H7 (cell line): ENCODE data around the gene PCNT. TPM values are rescaled to one million over a fixed set of nuclear protein-coding genes. Genes with fewer than 3 reads are reported as not detected.
A peak's percentile ranks its signal among the peaks of the same experiment; 100 is the strongest.

Experiments used
- DNase-seq: peaks from one replicate; pipeline ENCODE4 v3.0.0; 2012
- H3K27me3 ChIP-seq: 2 replicates; pipeline ENCODE4 v1.6.0; 2011; ENCODE audit warnings: mild to moderate bottlenecking, low read length; ENCODE audit not compliant: control insufficient read depth, insufficient read depth
- H3K36me3 ChIP-seq: replicated peaks from 2 replicates; pipeline ENCODE4 v1.5.1; 2011; ENCODE audit warnings: low read length; ENCODE audit not compliant: control insufficient read depth, insufficient read depth
- H3K4me3 ChIP-seq: 2 replicates; pipeline ENCODE4 v1.5.1; 2011; ENCODE audit warnings: low read depth, mild to moderate bottlenecking, control low read depth, low read length, moderate library complexity; ENCODE audit not compliant: insufficient read depth
- total RNA-seq: library from RNA; depleted of rRNA; stranded (reverse); fragments of >200 nt; shearing (Covaris generic); gene quantifications from 2 replicates; pipeline ENCODE4 v1.2.3, GENCODE V29; 2014; rRNA removed

Gene PCNT
- total RNA-seq: 20.7 and 37.7 TPM in 2 replicates

DNA sequence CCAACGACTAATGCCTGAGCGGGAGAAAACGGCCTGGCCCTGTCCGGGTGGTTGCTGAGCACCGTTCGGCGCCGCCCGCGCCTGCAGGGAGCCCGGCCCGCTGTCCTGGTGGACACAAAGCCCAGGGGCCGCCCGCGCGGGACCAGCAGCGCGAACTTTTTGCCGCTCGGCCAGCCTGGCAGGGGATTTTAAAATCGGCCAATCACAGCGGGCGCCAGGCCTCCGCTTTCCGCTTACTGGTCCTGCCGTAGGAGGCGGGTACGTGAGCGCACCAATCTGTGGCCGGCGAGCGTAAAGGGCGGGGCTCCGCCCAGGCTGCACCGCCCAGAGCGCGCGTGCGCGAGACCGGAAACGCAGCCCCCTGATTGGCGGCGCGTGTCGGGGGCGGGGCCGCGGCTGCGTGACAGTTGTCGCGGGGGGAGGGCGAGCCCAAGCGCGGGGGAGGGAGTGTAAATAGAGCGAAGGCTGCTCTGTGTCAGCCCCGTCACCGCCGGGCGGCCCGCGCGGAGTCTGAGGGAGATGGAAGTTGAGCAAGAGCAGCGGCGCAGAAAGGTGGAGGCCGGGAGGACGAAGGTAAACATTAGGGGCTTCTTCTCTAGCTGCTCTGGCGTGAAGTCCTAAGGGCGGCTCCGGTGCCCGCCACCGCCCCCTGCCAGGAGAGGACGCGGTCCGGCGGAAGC lies at the start of gene PCNT, which contains the start of gene C21orf58:
Gene PCNT, plus strand, starts transcription at position 447 of the 680 bp plus-strand sequence. Its CDS starts 73 bp downstream, at position 520.
Gene C21orf58, minus strand, starts transcription at position 161 of the 680 bp plus-strand sequence. CDS start 1,132 bp downstream, outside the sequence.
- DNase-seq: peak; percentile 100
- Histone ChIP-seq H3K27me3 (no peaks in the 10 kb centered on the region), H3K4me3 (peak within 1 kb of the TSS; percentile 100), H3K36me3 (peaks cover 4% of the 10 kb centered on the region)

- Histone ChIP-seq H3K27me3 (no peaks in the 10 kb centered on the region), H3K4me3 (no peak overlapping the region), H3K36me3 (peaks cover 53% of the 10 kb centered on the region)
- peak; percentile 18 for DNase-seq
Measured at GRCh38 chr21:46274797-46275390, 49.1 kb upstream of the PCNT start.

DNA sequence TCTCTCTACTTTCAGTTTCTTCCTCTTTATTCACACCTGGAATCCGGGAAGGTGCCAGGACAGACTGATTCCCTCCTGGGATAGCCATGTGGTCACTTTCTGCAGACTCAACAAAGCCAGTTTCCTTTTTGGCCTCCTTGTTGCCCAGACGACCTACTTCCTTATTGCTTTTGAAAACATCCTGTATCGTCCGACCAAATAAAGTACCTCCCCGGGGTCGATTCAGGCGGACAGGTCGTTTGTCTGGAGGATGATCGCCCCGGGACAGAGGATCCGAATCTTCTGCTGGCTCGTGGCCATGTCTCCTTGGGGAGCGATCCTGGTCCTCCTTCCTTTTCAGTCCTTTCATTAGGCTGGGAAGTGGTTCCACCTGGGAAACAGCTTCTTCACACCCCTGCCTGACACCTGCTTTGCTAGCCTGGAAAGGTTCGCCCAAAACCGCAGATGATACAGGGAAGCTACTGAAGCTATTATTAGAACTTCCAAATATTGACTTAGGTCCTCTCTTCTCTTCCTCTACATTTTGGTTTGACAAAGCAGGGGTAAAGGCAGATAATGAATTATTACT lies 39.8 kb upstream of the PCNT start:
- Histone ChIP-seq H3K27me3 (no peaks in the 10 kb centered on the region), H3K36me3 (peaks cover 16% of the 10 kb centered on the region), H3K4me3 (no peak overlapping the region)
- peak; percentile 23 for DNase-seq

GRCh38 chr21:46284733-46285132 lies 39.2 kb upstream of the PCNT start:
- H3K27me3 ChIP-seq: no peaks in the 10 kb centered on the region
- DNase-seq: no peak
- H3K4me3 ChIP-seq: no peak overlapping the region
- H3K36me3 ChIP-seq: peaks cover 10% of the 10 kb centered on the region

GRCh38 chr21:46285206-46285661 lies 38.7 kb upstream of the PCNT start, which contains the start of gene MCM3AP:
MCM3AP (minus strand) TSS chr21:46285611; CDS start chr21:46285286, 325 bp downstream.
- no peak for DNase-seq
- Histone ChIP-seq H3K27me3 (no peaks in the 10 kb centered on the region), H3K4me3 (peak within 1 kb of the TSS; percentile 88), H3K36me3 (peaks cover 7% of the 10 kb centered on the region)

- H3K27me3 ChIP-seq: no peaks in the 10 kb centered on the region
- peaks cover 5% of the 10 kb centered on the region for H3K36me3 ChIP-seq
- peak; percentile 97 for DNase-seq
- peak within 1 kb of the TSS; percentile 88 for H3K4me3 ChIP-seq
Measured at GRCh38 chr21:46285761-46286647, 38.0 kb upstream of the PCNT start, which contains the start of gene YBEY. YBEY (plus strand) TSS chr21:46286342; CDS start chr21:46286914, 572 bp downstream.

DNA sequence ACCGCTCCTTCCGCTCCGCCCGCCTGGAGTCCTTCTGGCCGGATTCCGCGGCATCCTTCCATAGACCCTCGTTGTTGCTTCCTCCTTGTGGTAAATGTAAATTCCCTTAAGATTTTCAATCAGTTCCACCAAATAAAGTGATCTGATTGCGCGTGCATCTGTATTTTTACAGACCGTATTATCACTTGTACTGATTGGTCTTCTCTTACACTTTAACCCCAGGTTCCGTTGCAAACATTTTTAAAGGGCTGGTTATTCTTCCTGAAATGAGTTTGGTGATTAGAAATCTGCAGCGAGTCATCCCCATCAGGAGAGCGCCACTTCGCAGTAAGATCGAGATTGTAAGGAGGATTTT lies 37.3 kb upstream of the PCNT start:
- DNase-seq: no peak
- Histone ChIP-seq H3K4me3 (peak overlapping the region; percentile 88), H3K27me3 (no peaks in the 10 kb centered on the region), H3K36me3 (peaks cover 7% of the 10 kb centered on the region)

DNA sequence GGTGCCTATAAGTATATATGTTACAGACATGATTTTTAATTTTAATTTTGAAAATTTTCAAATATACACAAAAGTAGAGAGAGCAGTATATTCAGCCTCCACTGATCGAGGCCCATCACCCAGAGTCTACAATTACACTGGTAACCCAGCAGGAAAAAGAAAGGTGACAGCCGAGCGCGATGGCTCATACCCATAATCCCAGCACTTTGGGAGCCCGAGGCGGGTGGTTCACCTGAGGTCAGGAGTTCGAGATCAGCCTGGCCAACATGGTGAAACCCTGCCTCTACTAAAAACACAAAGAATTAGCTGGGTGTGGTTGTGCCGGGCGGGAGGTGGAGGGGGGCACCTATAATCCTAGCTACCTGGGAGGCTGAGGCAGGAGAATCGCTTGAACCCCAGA lies 36.4 kb upstream of the PCNT start:
- Histone ChIP-seq H3K36me3 (peaks cover 11% of the 10 kb centered on the region), H3K27me3 (no peaks in the 10 kb centered on the region), H3K4me3 (no peak overlapping the region)
- DNase-seq: no peak

GRCh38 chr21:46289655-46290179 lies 34.2 kb upstream of the PCNT start:
- DNase-seq: no peak
- Histone ChIP-seq H3K36me3 (peaks cover 8% of the 10 kb centered on the region), H3K4me3 (no peak overlapping the region), H3K27me3 (no peaks in the 10 kb centered on the region)

DNA sequence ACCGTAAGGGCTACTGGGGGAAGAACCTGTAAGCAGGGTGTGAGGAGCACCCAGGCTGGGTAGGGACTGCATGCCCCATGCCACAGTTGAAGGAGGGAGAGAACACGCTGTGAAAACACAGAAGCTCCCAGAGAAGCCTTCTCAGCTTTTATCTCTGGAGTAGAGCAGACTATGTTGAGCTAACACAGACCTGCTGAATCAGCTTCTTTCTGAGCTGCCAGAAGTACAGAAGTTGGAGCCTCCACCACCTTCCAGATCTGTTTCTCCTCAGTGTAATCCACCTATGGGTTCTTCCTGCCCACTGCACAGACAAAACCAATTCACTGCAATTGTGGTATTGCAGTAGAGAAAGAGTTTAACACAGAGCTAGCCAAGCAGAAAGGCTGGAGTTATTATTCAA lies 32.4 kb upstream of the PCNT start:
- Histone ChIP-seq H3K27me3 (no peaks in the 10 kb centered on the region), H3K4me3 (no peak overlapping the region), H3K36me3 (peaks cover 8% of the 10 kb centered on the region)
- no peak for DNase-seq

- Histone ChIP-seq H3K36me3 (peaks cover 11% of the 10 kb centered on the region), H3K27me3 (no peaks in the 10 kb centered on the region; the same call in none of the 2 replicates), H3K4me3 (no peak overlapping the region)
- DNase-seq: peak; percentile 57
Measured at GRCh38 chr21:46294647-46295176, 29.2 kb upstream of the PCNT start.

- peaks cover 11% of the 10 kb centered on the region for H3K36me3 ChIP-seq
- DNase-seq: peak; percentile 75
- no peaks in the 10 kb centered on the region; the same call in none of the 2 replicates for H3K27me3 ChIP-seq
- H3K4me3 ChIP-seq: no peak overlapping the region
Measured at GRCh38 chr21:46295177-46295770, 28.7 kb upstream of the PCNT start.

DNA sequence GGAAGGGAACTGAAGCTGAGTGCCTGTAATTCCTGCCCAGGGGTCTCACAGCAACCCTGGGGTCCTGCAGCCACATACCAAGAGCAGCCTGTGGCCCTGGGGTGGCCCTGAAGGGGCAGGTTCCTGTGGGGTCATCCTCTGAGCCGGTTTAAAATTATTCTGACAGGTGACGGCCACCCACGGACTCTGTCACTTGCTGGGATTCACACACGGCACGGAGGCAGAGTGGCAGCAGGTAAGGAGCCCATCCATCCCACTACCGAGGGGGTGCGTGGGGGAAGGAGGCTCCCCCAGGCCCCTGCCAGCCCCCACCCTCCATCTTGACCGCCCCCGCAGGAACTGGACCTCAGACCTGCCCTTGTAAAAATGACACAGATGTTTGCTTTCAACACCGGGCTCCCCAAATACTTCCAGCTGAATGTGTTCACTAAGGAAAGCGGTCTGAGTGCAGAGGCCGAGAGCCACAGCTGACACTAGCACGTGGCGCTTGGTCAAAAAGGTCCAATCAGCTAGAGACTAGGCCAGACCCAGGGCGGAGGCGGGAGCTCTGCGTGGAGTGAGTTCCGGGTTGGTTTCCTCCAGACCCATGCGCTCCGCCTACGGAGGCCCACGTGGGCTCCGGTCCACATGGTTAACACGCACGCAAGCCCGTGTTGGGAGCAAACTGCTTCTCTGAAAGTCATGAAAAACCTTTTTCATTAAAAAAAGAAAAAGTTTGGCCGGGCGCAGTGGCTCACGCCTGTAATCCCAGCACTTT lies 27.8 kb upstream of the PCNT start:
- Histone ChIP-seq H3K27me3 (no peaks in the 10 kb centered on the region; the same call in none of the 2 replicates), H3K36me3 (peaks cover 14% of the 10 kb centered on the region), H3K4me3 (no peak overlapping the region)
- DNase-seq: peak; percentile 75
